ENCODE measurements around the gene ATP6V1F. TPM values are rescaled to one million over a fixed set of nuclear protein-coding genes. Genes with fewer than 3 reads are reported as not detected.

Gene ATP6V1F, protein sequence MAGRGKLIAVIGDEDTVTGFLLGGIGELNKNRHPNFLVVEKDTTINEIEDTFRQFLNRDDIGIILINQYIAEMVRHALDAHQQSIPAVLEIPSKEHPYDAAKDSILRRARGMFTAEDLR
- 106 and 147 TPM in 2 replicates for total RNA-seq

DNA sequence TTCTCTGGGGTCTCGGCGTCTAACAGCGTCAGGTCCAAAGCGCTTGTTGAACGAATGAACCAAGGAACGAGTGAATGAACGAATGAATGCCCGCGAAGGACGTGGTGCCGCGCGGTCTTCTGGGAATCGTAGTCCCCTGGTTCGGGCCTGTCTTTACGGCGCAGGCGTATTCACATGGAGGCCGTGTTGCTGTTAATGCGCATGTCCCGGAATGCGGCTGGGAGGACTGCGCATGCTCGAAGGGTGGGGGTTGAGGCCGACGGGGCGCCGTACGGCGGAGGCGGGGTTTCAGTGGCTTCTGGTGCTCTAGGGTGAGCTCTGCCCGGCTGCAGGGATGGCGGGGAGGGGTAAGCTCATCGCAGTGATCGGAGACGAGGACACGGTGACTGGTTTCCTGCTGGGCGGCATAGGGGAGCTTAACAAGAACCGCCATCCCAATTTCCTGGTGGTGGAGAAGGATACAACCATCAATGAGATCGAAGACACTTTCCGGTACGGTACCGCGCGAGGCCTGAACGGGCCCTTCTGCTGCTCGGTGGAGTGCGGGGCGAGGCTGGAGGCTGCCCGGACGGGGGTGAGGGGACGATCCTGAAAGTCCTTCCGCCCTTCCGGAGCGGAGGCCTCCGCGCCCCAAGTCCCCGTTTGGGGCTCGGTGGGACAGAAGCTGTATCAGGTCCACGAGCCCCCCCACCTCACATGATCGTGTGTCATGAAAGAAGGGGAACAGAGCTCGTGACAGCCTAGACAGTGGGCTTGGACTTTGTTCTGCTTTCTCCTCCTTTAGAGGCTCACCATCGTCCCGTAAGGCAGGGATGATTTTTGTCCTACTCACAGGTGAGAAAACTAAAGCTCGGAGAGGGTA lies at the start of gene ATP6V1F:
Gene ATP6V1F, plus strand, starts transcription at position 286 of the 862 bp plus-strand sequence. Its CDS starts 49 bp downstream, at position 335.

DNA sequence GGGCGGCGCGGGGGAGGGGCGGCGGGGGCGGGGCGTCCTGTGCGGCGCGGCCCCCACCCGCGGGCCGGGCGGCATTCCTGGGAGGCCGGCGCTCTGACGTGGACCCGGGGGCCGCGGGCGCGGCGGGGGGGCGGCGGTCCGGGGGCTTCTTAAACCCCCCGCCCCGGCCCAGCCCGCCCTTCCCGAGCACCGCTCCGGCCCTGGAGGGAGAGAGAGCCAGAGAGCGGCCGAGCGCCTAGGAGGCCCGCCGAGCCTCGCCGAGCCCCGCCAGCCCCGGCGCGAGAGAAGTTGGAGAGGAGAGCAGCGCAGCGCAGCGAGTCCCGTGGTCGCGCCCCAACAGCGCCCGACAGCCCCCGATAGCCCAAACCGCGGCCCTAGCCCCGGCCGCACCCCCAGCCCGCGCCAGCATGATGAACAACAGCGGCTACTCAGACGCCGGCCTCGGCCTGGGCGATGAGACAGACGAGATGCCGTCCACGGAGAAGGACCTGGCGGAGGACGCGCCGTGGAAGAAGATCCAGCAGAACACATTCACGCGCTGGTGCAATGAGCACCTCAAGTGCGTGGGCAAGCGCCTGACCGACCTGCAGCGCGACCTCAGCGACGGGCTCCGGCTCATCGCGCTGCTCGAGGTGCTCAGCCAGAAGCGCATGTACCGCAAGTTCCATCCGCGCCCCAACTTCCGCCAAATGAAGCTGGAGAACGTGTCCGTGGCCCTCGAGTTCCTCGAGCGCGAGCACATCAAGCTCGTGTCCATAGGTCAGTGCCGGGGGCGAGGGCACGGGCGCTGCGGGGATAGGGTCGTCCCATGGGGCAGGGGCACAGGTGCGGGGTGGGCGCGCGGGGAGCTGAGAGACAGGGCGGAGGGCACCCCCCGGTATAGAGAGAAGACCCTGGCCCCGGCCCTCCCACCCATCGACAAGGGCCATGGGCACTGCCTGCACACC lies 32.2 kb upstream of the ATP6V1F start, which contains the start of gene FLNC:
Gene FLNC, plus strand, starts transcription at position 176 of the 947 bp plus-strand sequence. Its CDS starts 232 bp downstream, at position 408.

DNA sequence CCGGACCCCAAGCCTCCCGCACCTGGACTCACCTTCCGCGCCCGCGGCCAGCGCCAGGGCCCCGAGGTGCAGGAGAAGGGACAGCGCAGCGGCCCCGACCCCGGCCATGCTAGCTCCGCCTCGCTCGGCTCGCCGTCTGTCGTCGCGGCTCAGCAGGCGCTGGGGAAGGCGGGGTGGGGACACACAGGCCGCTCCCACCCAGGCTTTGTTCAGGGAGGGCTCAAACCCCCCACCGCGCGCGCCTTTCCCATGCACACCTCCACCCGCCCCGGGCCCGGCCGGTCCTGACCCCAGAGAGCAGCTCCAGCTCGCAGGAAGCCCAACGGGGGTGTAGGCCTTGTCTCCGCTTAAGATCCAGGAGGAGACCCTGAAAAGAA lies 47.9 kb downstream of the ATP6V1F start, which contains the start of gene KCP:
Gene KCP, minus strand, starts transcription at position 141 of the 377 bp plus-strand sequence. Its CDS starts 33 bp downstream, at position 108.

Other genes starting within 250 kb of the ATP6V1F start
- 0.89 and 1.5 TPM in 2 replicates for gene GARIN1A, start 190.6 kb upstream of the ATP6V1F start, total RNA-seq
- 2,586 and 2,792 TPM in 2 replicates for gene CALU, start 123.5 kb upstream of the ATP6V1F start, total RNA-seq
- gene OPN1SW, start 87.1 kb upstream of the ATP6V1F start, total RNA-seq = not detected in 2 replicates
- gene CCDC136, start 70.9 kb upstream of the ATP6V1F start, total RNA-seq = 10.7 and 11.4 TPM in 2 replicates
- gene FLNC, start 32.5 kb upstream of the ATP6V1F start, total RNA-seq = 226 and 608 TPM in 2 replicates
- 0.09 and 0.30 TPM in 2 replicates for gene KCP, start 47.9 kb downstream of the ATP6V1F start, total RNA-seq
- 0.14 TPM in 1 of 2 replicates, not detected in the other for gene IRF5, start 75.1 kb downstream of the ATP6V1F start, total RNA-seq
- 76.0 and 77.8 TPM in 2 replicates for gene TNPO3, start 192.3 kb downstream of the ATP6V1F start, total RNA-seq

All from smooth muscle cell of the umbilical artery (primary cell).